GM21360 (cell line): ENCODE data around the gene FAM227A.

ENCODE experiments used
- ATAC-seq: cut with Tn5 transposase; IDR thresholded peaks from one replicate; pipeline ENCODE4 v1.9.1; 2021; ENCODE audit warnings: mild to moderate bottlenecking, moderate library complexity; ENCODE audit not compliant: unreplicated experiment

The FAM227A gene

GRCh38 chr22:38656256-38657044, at the start of gene FAM227A, which contains the start of gene CBY1:
TSS of gene FAM227A (minus strand) at chr22:38656392. CDS start at chr22:38650168, 6,224 bp downstream.
TSS of gene CBY1 (plus strand) at chr22:38656638. CDS start at chr22:38668055, 11,417 bp downstream.
- peak; percentile 59 for ATAC-seq

- ATAC-seq, result peak; percentile 64
Observed at GRCh38 chr22:38705235-38706100, 49.3 kb upstream of the FAM227A start, which contains the start of gene GTPBP1. TSS of gene GTPBP1 (plus strand) at chr22:38705944. CDS start at chr22:38705956, 12 bp downstream.

GRCh38 chr22:38704654-38705234, 48.6 kb upstream of the FAM227A start:
- no peak for ATAC-seq

GRCh38 chr22:38700789-38701628, 44.8 kb upstream of the FAM227A start, which contains the start of gene JOSD1:
TSS of gene JOSD1 (minus strand) at chr22:38700943. CDS start at chr22:38699987, 956 bp downstream.
- ATAC-seq, result peak; percentile 34

GRCh38 chr22:38700270-38700788, 44.1 kb upstream of the FAM227A start:
- ATAC-seq, result peak; percentile 24

GRCh38 chr22:38699784-38700183, 43.6 kb upstream of the FAM227A start:
- ATAC-seq, result no peak

GRCh38 chr22:38699143-38699542, 43.0 kb upstream of the FAM227A start:
- no peak for ATAC-seq

- ATAC-seq, result no peak
Observed at GRCh38 chr22:38698407-38699094, 42.4 kb upstream of the FAM227A start.

- ATAC-seq, result no peak
Observed at GRCh38 chr22:38697425-38698089, 41.4 kb upstream of the FAM227A start.

GRCh38 chr22:38696606-38697424, 40.6 kb upstream of the FAM227A start:
- ATAC-seq, result no peak

GRCh38 chr22:38694940-38695339, 38.7 kb upstream of the FAM227A start:
- no peak for ATAC-seq

- ATAC-seq, result no peak
Observed at GRCh38 chr22:38694049-38694448, 37.9 kb upstream of the FAM227A start.

- ATAC-seq, result no peak
Observed at GRCh38 chr22:38689651-38690050, 33.5 kb upstream of the FAM227A start.

GRCh38 chr22:38685761-38686160, 29.6 kb upstream of the FAM227A start:
- ATAC-seq, result no peak

- no peak for ATAC-seq
Observed at GRCh38 chr22:38684895-38685294, 28.7 kb upstream of the FAM227A start.

GRCh38 chr22:38681582-38682335, 25.6 kb upstream of the FAM227A start, which contains the start of gene TOMM22:
TSS of gene TOMM22 (plus strand) at chr22:38681957. CDS start at chr22:38681979, 22 bp downstream.
- ATAC-seq, result peak; percentile 78

- ATAC-seq, result no peak
Observed at GRCh38 chr22:38675833-38676232, 19.6 kb upstream of the FAM227A start.
